T-helper 1 cell treated with Interleukin-12 subunit alpha and Interleukin-12 subunit beta and Interleukin-4 antibody, amounts not matched to agents 30 μg/mL and 1 μg/mL, for 36 hours (primary cell): ENCODE measurements around the gene CCDC106.

ENCODE experiments used
- H3K27ac Mint-ChIP-seq: one replicate; pipeline ENCODE4 v1.8.0; 2021; ENCODE audit warnings: mild to moderate bottlenecking, mixed read lengths
- H3K27me3 Mint-ChIP-seq: one replicate; pipeline ENCODE4 v1.8.0; 2021; ENCODE audit warnings: low read depth, mixed read lengths
- H3K36me3 Mint-ChIP-seq: one replicate; pipeline ENCODE4 v1.8.0; 2021; ENCODE audit warnings: low read depth, mixed read lengths
- H3K4me1 Mint-ChIP-seq: one replicate; pipeline ENCODE4 v1.8.0; 2021; ENCODE audit warnings: low read depth, mixed read lengths
- H3K4me3 Mint-ChIP-seq: one replicate; pipeline ENCODE4 v1.8.0; 2021; ENCODE audit warnings: mild to moderate bottlenecking, moderate library complexity, mixed read lengths
- H3K9me3 Mint-ChIP-seq: one replicate; pipeline ENCODE4 v1.8.0; 2021; ENCODE audit warnings: mixed read lengths

Gene CCDC106

GRCh38 chr19:55671054-55671378, 23.0 kb downstream of the CCDC106 start:
- peaks cover 37% of the 10 kb centered on the region for H3K36me3 Mint-ChIP-seq
- no peaks in the 10 kb centered on the region for H3K9me3 Mint-ChIP-seq
- no peaks in the 10 kb centered on the region for H3K27me3 Mint-ChIP-seq
- peaks cover 23% of the 10 kb centered on the region for H3K4me1 Mint-ChIP-seq
- H3K27ac Mint-ChIP-seq: no peak overlapping the region
- H3K4me3 Mint-ChIP-seq: no peak overlapping the region

DNA sequence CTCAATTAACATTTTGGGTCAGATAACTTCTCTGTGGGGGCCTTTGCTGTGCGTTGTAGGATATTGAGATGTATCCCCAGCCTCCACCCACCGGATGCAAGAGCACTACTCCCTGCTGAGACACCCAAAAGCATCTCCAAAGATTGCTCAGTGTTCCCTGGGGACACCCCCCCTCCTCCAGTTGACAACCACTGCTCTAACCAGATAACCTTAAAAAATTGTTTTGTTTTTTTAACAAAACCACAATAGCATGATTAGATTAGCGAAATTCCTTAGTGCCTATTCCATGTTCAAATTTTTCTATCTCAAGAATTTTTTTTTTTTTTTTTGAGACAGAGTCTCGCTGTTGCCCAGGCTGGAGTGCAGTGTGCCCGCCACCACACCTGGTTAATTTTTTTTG, 24.4 kb downstream of the CCDC106 start:
- Mint-ChIP-seq H3K36me3 (peaks cover 33% of the 10 kb centered on the region), H3K4me3 (no peak overlapping the region), H3K4me1 (peaks cover 33% of the 10 kb centered on the region), H3K9me3 (no peaks in the 10 kb centered on the region), H3K27ac (no peak overlapping the region), H3K27me3 (no peaks in the 10 kb centered on the region)

GRCh38 chr19:55673465-55673864, 25.5 kb downstream of the CCDC106 start:
- Mint-ChIP-seq H3K9me3 (no peaks in the 10 kb centered on the region), H3K27ac (peak overlapping the region; percentile 65), H3K4me3 (no peak overlapping the region), H3K4me1 (peaks cover 40% of the 10 kb centered on the region), H3K36me3 (peaks cover 36% of the 10 kb centered on the region), H3K27me3 (no peaks in the 10 kb centered on the region)

- no peak overlapping the region for H3K4me3 Mint-ChIP-seq
- peak overlapping the region; percentile 65 for H3K27ac Mint-ChIP-seq
- no peaks in the 10 kb centered on the region for H3K9me3 Mint-ChIP-seq
- H3K27me3 Mint-ChIP-seq: no peaks in the 10 kb centered on the region
- peaks cover 41% of the 10 kb centered on the region for H3K36me3 Mint-ChIP-seq
- peaks cover 40% of the 10 kb centered on the region for H3K4me1 Mint-ChIP-seq
Measured at GRCh38 chr19:55673889-55674288, 25.9 kb downstream of the CCDC106 start.

DNA sequence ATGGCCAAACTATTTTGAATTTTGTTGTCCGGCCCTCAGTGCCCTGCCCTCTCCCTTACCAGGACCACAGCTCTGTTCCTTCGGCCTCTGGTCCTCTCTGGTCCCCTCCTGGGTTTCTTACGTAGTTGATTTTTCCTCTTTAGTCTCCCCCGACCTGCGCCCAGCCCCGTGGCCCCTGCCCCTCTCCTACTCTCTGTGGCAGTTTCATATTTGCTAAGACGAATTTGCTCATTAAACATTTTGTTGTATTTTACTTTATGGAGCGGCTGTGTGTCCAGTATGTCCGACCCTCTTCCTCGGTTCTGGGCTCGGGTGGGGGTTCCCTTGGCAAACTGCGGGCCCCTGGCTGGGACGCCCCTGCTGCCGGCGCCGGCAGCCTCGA, 26.4 kb downstream of the CCDC106 start:
- H3K27ac Mint-ChIP-seq: peak overlapping the region; percentile 76
- peaks cover 42% of the 10 kb centered on the region for H3K4me1 Mint-ChIP-seq
- H3K4me3 Mint-ChIP-seq: peak overlapping the region; percentile 37
- peaks cover 40% of the 10 kb centered on the region for H3K36me3 Mint-ChIP-seq
- no peaks in the 10 kb centered on the region for H3K9me3 Mint-ChIP-seq
- H3K27me3 Mint-ChIP-seq: no peaks in the 10 kb centered on the region

DNA sequence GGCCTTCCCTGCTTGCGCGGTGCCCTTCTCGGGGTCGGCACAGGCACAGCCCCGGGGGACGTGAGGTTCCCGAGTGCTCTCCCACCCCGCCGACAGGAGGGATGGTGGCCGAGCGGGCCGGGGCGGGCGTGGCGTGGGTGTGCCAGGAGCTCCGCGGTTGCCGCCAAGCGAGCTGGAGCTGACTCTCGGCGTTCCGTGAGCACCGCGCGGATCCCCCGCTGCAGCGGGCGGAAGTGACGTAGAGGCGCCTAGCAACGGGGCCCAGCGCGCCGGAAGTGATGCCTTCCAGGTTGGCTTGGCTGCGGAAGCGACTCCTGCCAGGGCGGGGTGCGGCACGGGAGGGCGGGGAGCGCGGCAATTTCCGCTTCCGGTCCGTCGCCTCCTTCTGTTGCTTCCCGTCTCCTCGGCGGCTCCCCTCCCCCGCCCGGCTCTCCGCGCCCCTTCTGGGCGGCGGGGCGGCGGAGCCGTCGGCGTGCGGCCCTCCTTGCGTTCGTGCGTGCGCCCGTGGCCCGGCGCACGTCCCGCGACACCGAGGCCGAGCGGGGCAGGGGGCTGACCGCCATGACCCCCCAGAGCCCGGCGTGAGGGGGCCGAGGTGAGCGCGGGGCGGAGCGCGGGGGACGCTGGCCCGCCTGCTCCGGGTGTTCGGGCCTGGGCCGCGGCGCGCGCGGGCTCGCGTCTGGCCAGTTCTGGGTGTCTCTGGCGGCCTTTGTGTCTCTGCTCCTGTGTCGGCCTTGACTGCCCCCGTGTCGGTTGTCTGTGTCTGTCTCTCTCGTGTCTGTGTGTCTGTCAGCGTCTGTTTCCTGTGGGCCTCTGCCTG, 27.0 kb downstream of the CCDC106 start, which contains the start of gene EPN1:
TSS of gene EPN1 (plus strand) at position 386 of the 820 bp plus-strand sequence. CDS start 3,402 bp downstream, outside the sequence.
- H3K36me3 Mint-ChIP-seq: peaks cover 34% of the 10 kb centered on the region
- no peaks in the 10 kb centered on the region for H3K27me3 Mint-ChIP-seq
- peak within 1 kb of the TSS; percentile 93 for H3K27ac Mint-ChIP-seq
- H3K9me3 Mint-ChIP-seq: no peaks in the 10 kb centered on the region
- peaks cover 46% of the 10 kb centered on the region for H3K4me1 Mint-ChIP-seq
- peak within 1 kb of the TSS; percentile 97 for H3K4me3 Mint-ChIP-seq

- Mint-ChIP-seq H3K9me3 (no peaks in the 10 kb centered on the region), H3K27me3 (no peaks in the 10 kb centered on the region), H3K27ac (peak overlapping the region; percentile 93), H3K4me3 (peak overlapping the region; percentile 97), H3K36me3 (peaks cover 28% of the 10 kb centered on the region), H3K4me1 (peaks cover 45% of the 10 kb centered on the region)
Measured at GRCh38 chr19:55675661-55676354, 27.8 kb downstream of the CCDC106 start.

DNA sequence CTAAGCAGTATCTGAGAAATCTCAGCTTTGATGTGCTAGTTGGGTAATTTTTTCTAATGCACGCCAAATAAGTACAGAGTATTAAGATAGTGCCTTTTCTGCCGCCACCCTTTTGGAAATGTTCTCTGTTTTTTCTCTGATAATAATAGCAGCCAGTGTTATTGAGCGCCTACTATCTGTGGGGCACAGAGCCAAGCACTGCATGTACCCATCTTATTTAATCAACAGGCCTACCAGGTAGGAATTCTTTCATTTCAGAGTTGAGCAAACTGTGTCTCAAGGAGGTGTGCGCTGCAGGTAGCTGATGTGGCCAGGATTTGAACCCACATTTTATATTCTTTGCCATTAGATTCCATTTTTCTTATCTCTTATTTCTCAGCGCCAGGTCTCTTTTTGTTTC, 28.4 kb downstream of the CCDC106 start:
- peaks cover 40% of the 10 kb centered on the region for H3K4me1 Mint-ChIP-seq
- H3K36me3 Mint-ChIP-seq: peaks cover 24% of the 10 kb centered on the region
- peak overlapping the region; percentile 97 for H3K4me3 Mint-ChIP-seq
- peak overlapping the region; percentile 46 for H3K27ac Mint-ChIP-seq
- H3K27me3 Mint-ChIP-seq: no peaks in the 10 kb centered on the region
- H3K9me3 Mint-ChIP-seq: no peaks in the 10 kb centered on the region

- H3K27ac Mint-ChIP-seq: peak overlapping the region; percentile 46
Measured at GRCh38 chr19:55676889-55677505, 29.0 kb downstream of the CCDC106 start.

DNA sequence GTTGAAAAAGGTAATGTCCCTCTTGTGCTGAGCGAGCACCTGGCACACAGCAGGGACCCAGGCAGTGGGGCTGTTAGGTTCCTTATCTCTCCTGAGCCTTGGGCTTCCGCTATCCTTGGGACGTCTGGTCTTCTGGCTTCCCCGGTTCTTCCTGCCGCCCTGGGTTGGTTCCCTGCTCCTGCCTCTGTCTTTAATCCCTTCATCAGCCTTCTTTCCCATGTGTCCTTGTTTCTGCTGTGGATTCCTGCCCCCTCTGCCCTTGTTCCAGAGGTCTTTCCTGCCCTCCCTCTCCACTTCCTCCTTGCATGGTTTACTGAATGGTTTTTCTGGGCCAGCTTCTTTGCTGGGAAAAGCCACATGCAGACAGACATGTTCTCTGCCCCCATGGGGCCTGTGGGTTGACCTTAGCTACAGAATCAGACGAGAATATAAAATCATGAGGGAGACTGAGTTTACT, 29.6 kb downstream of the CCDC106 start:
- peak overlapping the region; percentile 31 for H3K4me3 Mint-ChIP-seq
- no peaks in the 10 kb centered on the region for H3K27me3 Mint-ChIP-seq
- H3K9me3 Mint-ChIP-seq: no peaks in the 10 kb centered on the region
- peaks cover 21% of the 10 kb centered on the region for H3K36me3 Mint-ChIP-seq
- peak overlapping the region; percentile 44 for H3K27ac Mint-ChIP-seq
- peaks cover 38% of the 10 kb centered on the region for H3K4me1 Mint-ChIP-seq

More at GRCh38 chr19:55676889-55677505, 29.0 kb downstream of the CCDC106 start:
- Mint-ChIP-seq H3K36me3 (peaks cover 22% of the 10 kb centered on the region), H3K4me3 (peak overlapping the region; percentile 97), H3K9me3 (no peaks in the 10 kb centered on the region), H3K27me3 (no peaks in the 10 kb centered on the region), H3K4me1 (peaks cover 38% of the 10 kb centered on the region)

DNA sequence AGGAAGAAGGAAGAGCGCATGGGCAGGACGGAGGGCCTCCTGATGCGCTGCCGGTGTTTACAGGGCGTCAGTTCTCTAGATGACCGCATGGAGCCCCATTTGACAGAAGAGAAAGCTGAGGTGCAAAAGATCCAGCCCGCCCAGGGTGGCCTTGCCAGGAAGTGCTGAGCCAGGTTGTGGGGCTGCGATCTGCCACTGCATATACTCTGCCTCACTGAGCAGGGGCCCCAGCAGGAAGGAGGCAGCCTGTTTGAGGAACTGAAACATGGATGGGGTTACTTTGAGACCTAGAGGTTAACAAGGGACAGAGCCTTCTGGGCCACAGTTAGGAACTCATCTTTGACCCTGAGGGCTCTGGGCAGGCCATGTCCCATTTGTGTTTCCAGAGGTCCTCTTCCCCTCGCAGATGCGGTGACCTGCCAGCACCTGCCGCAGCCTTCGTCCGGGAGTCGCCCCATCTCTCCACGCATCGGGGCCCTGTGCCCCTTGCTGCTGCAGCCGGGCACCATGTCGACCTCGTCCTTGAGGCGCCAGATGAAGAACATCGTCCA, 30.2 kb downstream of the CCDC106 start:
- Mint-ChIP-seq H3K9me3 (no peaks in the 10 kb centered on the region), H3K36me3 (peaks cover 21% of the 10 kb centered on the region), H3K4me1 (peaks cover 38% of the 10 kb centered on the region), H3K27me3 (no peaks in the 10 kb centered on the region), H3K4me3 (no peak overlapping the region), H3K27ac (no peak overlapping the region)

- H3K9me3 Mint-ChIP-seq: no peaks in the 10 kb centered on the region
- H3K27me3 Mint-ChIP-seq: no peaks in the 10 kb centered on the region
- peaks cover 26% of the 10 kb centered on the region for H3K36me3 Mint-ChIP-seq
- peaks cover 29% of the 10 kb centered on the region for H3K4me1 Mint-ChIP-seq
- H3K4me3 Mint-ChIP-seq: no peak overlapping the region
- peak overlapping the region; percentile 13 for H3K27ac Mint-ChIP-seq
Measured at GRCh38 chr19:55679343-55680257, 31.6 kb downstream of the CCDC106 start.

DNA sequence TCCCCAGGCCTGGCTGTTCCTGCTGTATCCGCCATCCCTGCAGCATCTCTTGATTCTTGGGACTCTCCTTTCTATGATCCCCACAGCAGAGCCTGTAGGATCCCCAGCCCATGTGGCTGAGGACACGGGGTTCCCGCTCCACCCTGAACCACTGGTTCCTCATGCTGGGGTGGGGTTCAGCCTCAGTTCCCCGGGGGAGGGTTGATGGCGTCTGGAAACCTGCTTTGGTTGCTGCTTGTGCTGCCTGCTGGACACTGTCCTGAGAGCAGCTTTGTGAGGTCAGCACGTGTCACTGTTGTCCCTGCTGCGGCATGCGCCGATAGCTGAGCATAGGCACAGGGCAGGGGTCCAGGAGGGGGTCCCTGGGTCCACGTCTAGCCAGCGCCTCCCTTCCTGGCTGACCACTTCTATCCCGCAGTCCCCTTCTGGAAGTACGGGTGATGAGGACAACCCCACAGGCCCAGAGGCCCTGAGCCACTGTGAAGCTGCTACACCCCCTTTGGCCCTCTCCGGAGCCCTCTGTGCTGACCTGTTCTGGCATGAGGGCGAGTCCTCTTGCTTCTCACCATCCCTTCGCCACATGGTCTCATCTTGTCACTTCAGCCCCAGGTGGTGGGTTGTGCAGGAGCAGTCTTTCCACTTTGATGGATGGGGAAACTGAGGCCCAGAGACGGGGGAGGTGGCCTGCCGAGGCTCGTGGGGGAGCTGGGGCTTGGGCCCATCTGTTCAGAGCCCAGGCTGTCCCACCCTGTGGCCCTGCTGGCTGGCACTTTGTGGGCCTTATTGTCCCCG, 32.5 kb downstream of the CCDC106 start:
- Mint-ChIP-seq H3K27me3 (no peaks in the 10 kb centered on the region), H3K9me3 (no peaks in the 10 kb centered on the region), H3K4me1 (peaks cover 28% of the 10 kb centered on the region), H3K36me3 (peaks cover 24% of the 10 kb centered on the region), H3K4me3 (no peak overlapping the region), H3K27ac (no peak overlapping the region)
